H4 (cell line): ENCODE data around the gene SMOC2. TPM values are rescaled to one million over a fixed set of nuclear protein-coding genes. Genes with fewer than 3 reads are reported as not detected.
"Not testable (repeated sequence)": the region's sequence is repeated elsewhere in the genome, so short reads cannot be mapped to it uniquely, and the experiment has no call there.

Source experiments
- DNase-seq: peaks from one replicate; pipeline ENCODE4 v3.0.0-alpha.2; 2015; ENCODE audit warnings: low spot score
- total RNA-seq: library from RNA; depleted of rRNA; stranded (reverse); fragments of >200 nt; shearing (Covaris generic); gene quantifications from 2 replicates; pipeline ENCODE4 v1.2.3, GENCODE V29; 2014

Gene SMOC2
- total RNA-seq, 1 experiment from 2014 or later, result 0.08 TPM

DNA sequence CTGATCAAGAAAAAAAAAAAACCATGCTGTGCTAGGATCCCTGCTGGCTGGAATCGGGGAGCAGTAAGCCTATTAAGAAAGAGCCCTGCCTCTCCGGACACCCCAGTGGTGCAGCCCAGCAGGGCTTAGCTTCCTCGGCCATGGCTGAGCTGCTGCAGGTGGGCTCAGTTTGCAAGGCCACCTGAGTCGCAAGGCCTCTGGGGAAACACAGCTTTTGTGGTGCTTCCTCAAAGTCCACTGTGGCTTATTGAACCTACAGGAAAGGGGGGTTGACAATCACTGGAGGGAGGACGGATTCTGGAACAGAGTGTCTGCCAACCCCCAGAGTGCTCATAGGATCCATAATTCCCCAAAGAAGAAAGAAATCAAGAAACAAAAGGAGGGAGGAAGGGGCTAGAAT lies 240.8 kb downstream of the SMOC2 start:
- no peak for DNase-seq

DNA sequence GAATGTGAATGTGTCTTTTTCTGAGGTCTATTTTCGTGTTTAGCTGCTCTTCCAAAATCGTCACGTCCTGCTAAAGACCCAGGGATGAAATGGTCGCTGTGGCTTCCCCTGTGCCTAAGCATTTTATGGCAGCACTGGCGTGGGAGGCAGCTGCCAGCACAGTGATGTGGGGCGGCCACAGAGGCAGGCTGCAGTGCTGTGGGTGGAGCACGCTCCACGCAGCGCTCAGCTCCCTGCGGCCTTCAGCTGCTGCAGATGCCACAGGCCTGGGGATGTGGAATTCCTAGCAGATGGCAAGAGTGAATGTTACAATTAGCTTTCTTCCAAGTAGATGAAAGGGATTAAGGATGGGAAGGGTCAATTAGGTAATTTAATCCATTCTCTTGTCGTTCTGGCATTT lies 242.6 kb downstream of the SMOC2 start:
- DNase-seq, result no peak

DNA sequence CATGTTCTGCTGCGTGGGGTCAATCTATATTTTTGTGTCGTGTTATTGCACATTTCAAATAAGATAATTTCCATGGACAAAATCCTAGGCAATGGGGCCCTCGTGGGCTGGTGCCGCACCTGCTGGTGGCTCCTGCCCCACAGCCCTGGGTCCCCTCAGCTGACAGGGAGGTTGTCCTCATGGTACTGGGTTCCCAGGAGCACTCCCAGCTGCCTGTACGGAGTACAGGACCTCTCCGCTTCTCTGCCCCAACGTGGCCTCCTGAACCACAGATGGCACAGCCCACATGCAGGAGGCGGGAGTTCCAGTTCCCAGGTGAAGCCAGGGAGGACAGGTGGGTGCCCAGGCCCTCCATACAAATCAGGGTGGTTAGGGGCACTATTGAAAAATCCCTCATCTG lies 243.5 kb downstream of the SMOC2 start:
- DNase-seq, result no peak

DNA sequence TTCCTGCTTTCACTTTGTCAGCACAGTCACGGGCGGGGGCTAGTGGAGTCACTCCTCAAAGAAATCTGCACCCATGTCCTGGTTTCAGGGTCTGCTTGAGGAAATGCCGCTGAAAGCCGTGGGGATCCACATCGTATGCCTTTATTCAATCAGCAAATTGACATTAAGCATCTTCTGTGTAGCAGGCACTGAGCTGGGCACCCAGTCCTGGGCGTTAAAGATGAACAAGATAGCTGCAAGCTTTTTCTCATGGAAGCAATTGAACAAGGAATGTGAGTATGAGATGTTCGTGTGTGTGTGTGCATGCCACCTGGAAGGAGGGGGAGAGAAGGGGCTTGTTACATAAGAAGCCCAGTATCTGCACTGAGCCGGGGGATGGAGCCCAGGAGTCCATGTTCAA lies 243.9 kb downstream of the SMOC2 start:
- no peak for DNase-seq

DNA sequence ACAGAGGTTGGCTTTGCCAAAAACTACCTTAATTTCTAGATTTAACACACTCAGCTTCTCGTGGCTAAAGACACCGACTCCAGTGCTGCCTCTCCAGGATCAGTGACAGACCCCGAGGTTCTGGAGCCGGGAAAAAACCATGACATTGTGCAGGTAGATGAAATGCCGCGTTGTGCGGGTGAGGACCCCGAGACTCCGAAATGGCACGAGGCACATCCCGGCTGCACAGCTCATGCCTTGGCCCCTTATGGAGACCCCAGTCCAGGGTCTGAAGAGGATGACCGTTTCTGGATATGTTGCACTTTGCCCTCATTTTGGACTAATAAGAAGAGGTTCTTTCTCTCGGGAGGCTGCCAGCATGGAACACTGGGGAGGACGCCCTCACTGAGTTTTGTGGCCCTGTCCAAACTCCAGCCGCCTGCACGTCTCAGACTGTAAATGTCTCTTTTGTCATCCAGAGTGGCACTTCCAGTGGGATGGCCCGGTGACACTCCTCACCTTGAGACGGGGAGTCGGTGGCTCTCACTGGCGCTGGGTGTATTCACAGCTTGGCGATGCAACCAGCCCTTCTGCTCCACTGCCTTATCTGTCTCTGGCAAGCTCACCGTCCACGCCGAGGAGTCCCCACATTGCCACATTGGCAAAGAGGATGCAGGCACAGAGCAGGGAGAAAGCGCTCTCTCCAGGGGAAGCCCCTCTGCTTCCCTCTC lies 245.2 kb downstream of the SMOC2 start:
- no peak for DNase-seq

DNA sequence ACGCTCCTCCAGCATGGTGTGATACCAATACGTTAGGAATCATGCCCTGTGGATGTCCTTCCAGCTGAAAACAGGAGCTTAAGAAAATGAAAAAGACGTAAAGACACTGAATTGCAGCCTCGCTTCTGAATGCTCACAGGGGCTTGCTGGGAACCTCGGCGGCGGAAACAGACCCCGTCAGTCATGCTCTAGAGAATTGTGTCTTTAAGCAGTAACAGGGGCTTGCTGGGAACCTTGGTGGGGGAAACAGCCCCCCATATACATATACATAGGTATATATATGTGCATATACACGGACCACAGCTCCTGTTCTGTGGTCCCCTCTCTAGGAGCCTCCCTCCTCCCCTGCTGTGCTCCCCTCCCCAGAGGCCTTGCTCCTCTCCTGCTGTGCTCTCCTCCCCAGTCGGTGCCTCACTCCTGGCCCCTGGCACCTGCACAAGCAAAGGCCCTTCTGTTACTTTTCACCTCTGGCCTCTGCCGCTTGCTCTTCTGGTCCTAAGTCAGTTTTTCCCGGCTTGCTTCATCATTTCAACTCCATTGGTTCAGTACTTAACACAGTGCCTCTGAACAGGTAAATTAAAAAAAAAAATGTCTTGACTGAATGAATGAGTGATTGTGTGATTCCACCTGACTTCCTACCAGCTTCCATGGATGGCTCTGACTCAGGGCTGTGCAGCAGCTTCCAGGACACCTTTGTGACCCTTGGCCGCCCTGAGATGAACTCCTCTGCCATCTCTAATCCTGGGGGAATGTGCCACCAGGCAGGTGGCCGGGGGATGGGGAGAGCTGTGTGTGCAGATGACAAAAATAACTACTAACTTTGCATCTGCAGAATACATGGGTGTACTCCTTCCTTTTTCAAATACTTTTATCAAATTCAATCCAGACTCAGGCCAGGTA lies 246.1 kb downstream of the SMOC2 start:
- no peak for DNase-seq

DNA sequence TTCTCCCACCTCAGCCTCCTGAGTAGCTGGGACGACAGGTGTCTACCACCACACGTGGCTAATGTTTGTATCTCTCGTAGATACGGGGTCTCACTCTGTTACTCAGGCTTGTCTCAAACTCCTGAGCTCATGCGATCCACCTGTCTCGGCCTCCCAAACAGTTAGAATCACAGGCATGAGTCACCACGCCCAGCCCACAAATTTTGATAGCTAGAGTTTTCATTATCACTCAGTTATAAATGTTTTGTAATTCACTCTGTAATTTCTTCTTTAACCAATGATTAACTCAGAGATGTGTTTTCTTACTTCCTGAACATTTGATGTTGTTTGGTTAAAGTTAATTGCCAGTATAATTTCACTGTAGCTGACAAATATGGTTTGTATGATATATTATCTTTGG lies 249.3 kb downstream of the SMOC2 start:
- DNase-seq, result no peak

DNA sequence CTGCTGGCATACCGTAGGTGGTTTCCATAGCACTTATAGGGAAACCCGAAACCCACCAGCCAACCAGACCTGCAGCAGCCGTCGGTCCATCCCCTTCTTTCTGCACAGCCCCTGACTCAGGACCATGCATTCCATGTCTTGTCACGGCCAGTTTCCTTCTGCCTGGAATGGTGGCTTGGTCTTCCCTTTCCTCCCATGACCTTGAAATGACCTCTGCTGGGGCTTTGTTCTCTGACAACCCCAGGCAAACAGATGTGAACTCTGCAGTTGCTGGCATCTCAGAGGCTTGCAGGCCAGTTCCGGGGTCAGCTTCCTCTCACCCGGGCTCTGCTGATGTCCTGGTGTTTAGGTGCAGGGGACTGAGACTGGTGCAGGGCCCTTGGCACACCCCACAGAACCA lies 250.8 kb downstream of the SMOC2 start:
- no peak for DNase-seq

DNA sequence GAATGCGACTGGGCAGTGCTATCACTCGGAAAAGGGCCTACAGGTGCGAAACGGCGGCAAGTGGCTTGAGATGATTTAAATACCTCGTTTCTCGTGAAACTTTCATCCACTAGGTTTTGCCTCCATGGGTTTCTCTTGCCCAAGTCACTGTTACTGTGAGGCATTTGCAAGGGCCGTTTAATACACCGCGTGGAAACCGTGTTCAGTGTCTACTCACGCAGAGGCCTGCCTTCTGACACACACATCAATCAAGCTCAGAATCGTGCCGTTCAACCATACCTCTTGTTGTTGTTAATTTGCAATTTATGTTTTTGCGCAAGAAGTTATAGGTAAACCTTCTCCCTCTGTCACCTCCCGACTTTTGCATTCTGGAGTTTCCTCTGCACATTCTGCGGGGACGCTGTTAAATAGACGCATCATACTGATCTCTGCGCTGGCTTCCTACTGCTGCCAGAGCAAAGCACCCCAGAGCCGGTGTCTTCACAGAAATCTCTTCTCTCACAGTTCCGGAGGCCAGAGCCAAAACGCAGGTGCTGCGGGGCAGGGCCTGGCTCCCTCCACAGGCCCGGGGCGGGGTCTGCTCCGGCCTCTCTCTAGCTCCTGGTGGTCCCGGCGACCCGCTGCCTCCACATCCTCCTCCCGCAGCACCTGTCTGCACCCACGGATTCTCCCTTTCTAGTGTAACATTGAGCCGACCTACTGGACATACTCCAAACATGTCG lies 251.4 kb downstream of the SMOC2 start:
- no peak for DNase-seq

DNA sequence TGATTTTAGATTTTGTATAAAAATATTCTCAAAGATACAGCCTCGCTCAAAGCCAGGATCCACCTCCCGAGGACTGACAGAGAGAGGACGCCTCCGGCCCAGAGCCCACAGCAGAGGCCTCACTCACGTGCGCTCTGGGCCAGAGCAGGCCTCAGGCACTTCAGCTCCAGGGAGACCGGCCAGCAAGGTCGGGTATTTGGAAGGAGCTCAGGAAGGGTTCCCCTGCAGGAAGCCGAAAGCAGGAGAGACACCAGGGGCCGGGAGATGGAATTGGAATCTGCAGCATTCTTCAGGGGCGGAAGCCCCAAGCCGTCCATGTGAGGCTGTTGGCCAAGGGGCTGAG lies 251.9 kb downstream of the SMOC2 start:
- DNase-seq, result not testable (repeated sequence)

DNA sequence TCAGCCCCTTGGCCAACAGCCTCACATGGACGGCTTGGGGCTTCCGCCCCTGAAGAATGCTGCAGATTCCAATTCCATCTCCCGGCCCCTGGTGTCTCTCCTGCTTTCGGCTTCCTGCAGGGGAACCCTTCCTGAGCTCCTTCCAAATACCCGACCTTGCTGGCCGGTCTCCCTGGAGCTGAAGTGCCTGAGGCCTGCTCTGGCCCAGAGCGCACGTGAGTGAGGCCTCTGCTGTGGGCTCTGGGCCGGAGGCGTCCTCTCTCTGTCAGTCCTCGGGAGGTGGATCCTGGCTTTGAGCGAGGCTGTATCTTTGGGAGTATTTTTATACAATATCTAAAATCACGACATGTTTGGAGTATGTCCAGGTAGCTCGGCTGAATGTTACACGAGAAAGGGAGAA lies 253.8 kb downstream of the SMOC2 start:
- DNase-seq, result not testable (repeated sequence)

DNA sequence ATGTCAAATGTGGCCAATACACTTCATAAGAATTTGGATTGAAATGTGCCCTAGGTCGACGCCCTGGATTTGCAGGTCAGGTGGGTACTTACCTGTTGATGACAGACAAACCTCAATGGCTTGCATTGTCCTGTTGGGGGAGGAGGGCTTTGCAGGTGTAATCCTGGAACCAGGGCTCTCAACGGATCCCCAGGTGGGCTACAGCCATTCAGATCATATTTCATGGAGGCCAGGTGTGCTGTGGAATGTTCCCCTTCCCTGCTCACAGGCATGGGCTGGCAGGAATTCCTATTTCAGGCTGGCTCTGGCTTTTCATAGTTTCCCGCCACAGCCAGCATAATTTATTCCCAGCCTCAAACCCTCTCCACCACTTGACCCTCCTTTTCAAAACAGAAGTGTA lies 254.7 kb downstream of the SMOC2 start:
- DNase-seq, result no peak

DNA sequence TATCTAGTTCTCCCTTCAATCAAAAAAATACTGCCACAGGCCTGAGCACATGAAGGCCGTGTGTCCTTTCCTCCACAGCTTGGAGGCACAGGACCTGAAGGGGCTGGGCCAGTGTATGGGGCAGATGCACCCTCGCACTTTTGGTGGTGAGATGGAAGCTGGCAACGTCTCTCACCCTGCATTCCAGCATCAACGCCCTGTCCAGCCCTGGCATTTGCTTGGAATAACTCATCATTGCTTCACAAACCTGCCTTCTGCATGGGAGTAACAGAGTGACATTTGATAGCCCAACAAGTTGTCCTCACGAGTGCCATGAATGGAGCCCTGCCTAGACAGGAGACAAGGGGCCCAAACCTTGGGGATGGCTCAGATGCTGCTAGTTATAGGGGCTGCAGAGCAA lies 257.9 kb downstream of the SMOC2 start:
- no peak for DNase-seq

DNA sequence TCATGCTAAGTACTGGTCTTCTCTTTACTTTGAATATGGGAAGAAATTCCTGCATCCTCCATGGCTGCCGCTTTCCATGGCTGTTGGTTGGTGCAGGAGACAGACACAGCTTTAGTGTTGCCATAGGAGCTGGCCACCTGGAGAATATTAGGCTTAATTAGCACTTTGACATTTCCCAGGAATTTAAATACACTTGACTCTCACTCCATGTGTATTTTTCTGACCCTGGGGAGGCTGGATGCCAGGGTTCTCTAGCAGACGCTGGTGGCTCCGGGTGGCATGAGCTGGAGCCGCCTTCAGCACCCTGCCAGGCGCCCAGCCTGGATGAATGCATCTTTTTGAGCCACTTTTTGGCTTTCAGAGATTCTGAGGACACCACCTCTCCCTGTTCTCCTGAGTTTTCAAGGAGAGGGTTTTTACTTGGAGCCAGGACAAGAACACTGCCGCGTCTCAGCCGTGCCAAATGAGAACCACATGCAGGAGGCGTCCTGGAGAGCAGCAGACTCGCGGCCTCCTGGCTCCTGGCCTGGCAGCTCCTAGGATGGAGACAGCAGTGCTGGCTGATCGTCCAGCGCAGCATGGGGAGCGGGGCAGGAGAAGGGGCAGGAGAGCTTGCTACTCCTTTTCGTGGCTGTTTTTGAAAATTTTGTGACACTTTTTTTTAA lies 258.8 kb downstream of the SMOC2 start:
- DNase-seq, result no peak

DNA sequence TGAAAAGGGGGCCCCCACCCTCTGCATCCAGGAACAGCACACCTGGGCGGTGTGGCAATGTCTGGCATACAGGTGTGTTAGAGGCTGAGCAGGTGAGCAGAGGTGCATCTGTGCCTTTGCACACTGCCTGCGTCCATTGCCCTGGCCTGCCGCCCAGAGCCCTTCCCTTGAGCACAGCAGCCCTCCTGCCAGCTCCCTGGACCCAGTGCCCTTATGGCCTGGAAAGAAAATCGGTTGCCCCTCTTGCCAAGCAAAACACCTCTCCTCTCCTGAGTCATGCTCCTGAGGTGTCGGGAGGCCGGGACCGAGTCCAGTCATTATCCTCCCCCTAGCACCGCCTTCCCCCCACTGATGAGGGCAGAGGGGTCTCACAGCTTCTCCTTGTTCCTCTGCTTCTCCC lies 259.9 kb downstream of the SMOC2 start:
- no peak for DNase-seq

DNA sequence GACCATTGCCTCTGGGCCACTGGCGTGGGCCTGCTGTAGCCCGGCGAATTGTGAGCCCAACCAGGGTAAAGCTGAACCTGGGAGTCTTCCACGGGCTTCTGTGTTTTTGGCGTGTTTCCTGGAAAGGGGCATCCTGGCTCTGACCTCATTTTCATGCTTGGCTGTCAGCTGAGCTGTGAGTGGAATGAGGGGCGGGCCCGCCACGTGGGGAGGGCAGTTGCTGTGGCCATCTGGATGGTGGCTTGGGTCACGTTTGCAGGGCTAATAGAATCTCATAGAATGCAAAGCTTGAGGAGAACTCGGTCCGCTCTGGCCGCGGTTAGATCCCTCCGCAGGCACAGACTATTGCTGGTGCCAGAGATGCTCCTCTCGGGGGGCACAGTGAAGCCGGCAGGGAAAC lies 263.0 kb downstream of the SMOC2 start:
- DNase-seq, result no peak

DNA sequence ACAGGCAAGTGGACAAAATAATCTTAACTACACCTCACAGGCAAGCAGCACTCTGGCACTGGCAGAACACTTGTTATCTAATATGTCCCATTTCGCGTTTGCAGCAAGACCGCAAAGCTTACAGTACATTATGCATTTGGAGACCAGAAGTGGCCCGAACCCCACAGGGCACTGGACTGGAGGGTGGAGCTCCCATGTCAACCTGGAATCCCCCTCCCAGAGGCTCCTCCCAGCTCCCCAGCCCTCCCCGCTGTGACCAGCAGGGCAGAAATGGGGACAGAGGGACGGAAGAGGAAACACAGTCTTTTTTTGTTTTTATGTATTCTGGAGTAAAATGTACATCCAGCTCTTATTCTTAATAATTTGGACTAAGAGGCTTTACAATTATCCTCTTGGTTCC lies 263.7 kb downstream of the SMOC2 start:
- DNase-seq, result no peak

DNA sequence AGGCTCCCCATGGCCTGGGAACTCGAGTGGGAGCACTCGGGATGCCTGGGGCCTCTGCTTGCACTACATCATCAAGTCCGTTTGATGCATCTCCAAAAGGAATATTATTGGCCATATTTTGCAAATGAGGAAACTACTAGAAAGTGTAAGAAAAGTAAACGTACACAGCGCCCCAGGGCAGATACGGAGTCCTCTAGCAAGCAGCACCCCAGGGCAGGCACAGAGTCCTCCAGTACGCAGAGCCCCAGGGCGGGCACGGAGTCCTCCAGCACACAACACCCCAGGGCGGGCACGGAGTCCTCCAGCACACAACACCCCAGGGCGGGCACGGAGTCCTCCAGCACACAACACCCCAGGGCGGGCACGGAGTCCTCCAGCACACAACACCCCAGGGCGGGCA lies 264.3 kb downstream of the SMOC2 start:
- DNase-seq, result not testable (repeated sequence)

DNA sequence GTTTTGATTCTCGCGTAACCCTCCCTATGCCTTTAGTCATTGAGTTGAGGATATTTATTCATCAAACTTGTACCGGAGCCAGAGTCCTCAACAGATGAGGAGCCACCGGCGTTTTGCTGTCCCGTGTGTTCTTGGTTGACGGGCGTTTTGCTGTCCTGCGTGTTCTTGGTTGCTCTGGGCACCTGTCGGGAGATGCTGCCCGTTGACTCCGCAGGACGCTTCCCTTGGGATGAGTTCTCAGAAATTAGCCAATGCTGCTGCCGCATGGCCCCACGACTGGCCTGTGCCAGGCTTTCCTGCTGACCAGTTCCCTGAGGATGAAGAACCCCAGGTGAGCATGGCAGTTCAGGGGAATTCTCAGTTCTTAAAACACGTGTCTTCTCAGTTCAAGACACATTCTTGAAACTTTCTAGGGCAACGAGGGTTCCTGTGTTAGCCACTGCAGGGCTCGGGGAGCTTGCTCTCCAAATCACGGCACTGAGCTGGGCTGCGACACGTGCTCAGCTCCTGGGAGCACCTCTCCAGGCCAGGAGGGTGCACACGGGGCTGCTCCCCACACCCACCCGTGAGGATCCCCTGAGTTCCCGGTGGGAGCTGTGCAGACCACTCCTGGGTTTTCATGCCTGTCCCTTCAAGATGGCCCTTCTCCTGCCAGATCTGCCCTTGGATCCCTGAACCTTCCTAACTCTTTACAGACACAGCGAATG lies 265.6 kb downstream of the SMOC2 start:
- DNase-seq, result no peak

DNA sequence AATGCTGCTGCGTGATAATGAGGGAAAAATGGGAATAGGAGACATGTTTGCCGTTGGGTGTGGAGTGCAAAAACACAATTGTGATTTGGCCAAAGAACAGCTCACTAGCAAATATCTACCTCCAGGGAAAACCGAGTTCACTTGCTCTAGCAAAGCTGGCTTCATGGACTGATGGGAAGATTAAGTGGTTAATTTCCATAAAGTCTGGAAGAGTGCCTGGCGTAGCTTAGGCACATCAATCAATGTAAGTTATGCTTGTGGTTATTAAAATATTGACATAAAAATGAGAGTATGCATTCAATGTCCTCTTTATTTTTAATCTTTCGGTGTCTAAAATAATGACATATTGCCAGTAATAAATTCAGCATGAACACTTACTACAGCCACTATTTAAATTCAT lies 267.5 kb downstream of the SMOC2 start:
- no peak for DNase-seq

DNA sequence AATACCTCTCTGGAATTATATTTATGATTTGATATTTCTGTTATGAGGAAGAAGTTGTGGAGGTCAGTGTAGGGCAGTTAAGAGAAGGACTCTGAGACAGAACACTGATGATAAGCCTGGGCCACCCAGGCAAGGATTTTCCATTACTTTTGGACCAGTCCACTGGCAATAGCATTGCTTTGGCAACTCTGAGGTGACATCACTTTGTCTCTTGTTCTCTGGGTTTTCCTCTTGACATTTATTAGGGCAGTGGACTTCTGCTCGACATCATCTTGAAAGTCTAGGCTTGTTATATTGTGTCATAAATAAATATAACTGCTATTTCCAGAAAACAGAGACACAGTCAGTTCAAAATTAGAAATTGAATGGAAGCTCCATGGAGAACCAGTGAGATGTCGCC lies 268.0 kb downstream of the SMOC2 start:
- no peak for DNase-seq

DNA sequence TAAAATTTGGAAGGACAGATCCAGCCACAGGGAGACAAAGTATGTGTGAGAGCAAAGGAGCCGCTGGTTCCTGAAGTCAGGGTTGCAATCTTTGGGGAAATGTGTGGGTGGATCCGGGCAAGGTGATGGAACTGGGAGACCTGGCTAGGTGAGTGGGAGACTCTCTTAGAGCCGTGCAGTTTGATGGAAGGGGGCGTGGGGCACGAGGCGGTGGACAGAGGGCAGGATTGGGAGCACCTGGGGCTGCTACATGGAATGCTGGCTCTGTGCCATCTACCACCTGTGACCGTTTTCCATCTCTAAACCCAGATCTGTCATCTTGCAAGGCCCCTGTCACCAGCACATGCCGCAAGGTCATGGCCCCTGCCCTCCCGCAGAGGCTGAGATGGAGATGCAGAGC lies 268.4 kb downstream of the SMOC2 start:
- no peak for DNase-seq
